COLO668 (cell line): ENCODE measurements around the gene SORBS2.

Source experiments
- DNase-seq: peaks from one replicate; lab custom pipeline; 2025; ENCODE audit not compliant: unreplicated experiment; lab: John Stamatoyannopoulos, UW

The SORBS2 gene

DNA sequence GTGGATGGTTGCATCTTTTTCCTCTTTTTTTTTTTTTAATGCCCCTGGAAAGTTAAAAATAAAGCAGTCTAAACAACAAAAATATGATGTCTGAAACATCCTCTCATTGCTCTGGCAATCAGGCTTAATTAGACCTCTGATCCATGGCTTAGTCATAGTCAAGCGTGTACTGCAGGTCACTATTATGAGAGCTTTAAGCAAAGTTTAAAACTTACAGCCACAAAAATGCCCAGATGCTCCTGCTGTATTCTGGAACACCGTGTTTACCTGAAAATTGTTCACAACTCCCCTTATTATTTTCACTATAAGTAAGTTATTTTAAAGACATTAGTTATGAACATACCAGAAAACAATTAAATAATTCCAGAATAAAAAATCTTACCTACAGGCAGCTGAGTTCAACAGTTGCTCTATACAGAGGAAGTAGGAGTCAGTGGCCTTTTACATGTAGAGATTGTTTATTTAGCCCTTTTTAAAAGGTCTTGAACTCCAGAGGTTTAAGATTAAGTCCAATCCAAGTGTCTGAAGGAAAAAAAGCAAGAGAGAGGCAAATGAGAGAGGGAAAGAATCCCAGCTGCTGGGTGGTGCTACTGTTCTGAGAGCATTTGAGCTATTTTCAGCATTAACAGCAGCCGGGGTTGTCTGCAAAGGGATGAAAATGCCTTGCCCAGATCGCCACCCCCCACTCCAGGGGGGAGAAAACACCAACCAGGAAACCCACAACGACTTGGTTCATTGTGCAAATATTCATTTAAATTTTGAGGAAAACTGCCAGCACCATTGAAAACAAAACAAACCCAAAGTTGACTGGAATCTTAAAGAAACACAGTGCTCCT, 36.9 kb downstream of the SORBS2 start:
- no peak for DNase-seq

DNA sequence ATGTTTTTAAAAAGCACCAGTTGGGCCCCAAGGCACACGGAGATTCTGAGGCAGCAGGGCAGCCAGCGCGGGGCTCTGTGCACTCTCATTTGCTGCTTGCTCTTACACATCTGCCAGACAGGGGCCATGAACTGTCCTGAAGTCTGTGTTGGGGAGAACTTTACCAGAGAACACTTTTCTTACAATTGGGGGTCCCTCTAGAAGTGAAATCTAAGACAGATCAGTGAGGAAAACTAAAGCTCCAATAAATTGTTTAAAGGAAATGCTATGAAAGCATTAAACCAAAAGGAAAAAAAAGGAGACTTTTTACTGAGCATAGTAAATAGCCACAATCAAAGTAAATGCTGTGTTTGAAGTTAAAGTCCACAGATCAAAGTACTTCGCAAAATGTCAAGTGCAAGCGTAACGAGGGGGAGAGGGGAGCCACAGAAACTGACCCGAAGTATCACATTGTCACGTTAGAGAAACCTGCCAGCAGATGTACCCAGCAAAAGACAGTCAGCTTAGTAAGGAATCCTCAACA, 37.8 kb downstream of the SORBS2 start:
- DNase-seq: no peak

DNA sequence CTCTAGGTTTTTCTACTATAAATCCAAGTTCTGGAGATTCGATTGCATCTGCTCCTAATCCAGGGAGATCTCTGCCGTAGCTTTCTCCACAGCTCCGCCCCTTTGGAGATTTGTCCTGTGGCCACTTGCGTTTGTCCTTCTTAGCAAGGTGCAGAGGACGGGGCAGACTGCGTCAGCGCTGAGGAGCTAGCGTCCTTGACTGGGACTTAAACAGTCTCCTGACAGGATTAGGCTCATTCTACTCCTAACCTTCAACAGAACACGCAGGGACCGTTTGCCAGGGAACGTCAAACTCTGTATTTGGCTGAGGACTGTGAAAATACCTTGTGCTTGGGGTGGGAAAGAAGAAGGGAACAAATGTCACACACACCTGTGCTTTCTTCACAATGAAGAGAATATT, 38.6 kb downstream of the SORBS2 start:
- no peak for DNase-seq

DNA sequence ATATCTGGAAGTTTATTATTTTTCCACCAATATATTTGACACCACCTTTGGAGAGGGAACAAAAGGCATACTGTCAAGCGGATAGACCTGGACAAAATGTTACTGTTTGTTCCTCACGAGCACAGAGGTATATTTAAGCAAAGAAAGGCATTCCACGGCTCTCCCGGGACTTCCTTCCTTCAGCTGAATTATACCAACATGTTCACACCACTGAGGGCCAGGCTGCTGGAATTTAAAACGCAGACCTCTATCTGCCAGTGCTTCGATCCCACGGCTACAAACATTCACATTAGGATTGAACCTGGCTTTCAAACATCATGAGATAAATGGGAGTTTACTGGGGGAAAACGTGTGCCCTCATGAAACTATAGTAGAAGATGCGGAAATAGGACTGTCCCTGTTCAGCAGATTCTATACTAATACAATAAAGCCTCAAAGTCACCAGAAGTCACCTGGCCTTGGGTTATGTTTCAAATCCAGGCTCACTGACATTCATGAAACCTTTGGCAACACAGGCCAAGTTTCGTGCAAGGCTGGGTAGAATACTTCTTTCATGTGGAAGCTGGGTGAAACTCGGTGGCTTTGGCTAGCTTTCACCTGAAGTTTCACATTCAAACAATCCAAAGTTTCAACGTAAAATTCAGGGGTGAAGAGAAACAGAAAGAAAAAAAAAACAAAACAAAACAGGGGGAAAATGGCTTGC, 39.5 kb downstream of the SORBS2 start:
- DNase-seq: no peak

DNA sequence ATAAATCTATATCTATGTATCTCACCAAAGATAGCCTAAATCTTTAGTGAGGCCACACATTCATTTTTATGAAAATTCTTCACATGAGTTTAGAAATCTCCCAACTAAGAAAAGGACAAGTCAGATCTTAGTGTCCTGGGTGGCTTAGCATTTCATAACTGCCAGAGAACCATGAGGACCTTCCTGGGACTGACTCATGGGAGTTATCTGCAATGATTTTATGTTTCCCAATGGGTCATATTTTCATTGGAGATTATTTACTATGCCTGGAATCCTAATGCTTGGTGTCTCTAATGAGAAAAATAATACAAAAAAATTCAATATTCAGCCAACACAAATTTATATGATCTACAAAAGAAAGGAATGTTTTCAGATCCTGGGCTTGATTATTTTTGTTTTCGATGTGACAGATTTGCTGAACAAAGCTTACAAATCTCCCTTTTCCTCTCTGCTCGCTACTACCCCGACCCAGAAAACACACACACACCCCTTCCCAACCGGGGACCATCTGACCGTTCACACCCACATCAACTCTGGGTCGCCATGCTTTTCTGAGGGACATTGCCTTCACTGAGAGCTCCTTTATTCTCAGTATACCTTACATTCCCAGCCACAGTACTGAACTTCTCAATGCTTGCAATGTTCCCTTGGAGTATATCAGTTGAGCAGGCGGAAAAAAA, 40.1 kb downstream of the SORBS2 start:
- no peak for DNase-seq

DNA sequence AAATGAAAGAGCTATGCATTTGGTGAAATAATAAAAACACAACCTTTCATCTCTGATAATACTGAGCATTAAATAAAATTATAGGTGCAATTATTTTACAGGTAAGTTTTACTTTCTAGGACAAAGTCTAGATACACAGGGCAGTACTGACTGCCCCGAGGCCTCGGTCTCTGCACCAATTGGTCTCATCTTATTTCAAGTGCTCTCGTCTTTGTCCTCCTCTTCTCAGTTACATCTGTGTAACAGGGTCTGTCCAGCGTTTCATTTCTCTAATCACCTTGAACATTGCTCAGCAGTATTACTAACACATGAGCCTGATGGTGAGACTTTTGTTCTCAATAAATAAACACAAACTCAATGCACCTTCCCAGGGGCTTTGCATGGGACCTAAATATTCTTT, 44.5 kb downstream of the SORBS2 start:
- DNase-seq: no peak

DNA sequence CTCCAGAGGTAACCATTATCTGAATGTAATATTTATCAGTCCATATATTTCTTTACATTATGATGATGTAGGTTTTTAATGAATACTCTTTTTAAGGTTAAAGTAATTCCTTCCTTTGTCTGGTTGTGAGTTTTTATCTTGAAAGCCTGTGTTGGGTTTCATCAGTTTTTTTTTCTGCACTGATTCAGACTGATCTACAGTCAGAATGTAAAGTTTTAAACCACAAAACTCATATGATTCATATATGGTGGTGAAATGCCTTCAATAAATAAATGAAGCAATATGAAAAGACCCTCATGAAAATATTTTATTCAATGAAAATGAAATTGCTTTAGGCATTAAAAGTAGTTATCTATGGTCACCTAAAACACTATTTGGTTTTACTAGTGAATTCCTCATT, 47.1 kb downstream of the SORBS2 start:
- no peak for DNase-seq

DNA sequence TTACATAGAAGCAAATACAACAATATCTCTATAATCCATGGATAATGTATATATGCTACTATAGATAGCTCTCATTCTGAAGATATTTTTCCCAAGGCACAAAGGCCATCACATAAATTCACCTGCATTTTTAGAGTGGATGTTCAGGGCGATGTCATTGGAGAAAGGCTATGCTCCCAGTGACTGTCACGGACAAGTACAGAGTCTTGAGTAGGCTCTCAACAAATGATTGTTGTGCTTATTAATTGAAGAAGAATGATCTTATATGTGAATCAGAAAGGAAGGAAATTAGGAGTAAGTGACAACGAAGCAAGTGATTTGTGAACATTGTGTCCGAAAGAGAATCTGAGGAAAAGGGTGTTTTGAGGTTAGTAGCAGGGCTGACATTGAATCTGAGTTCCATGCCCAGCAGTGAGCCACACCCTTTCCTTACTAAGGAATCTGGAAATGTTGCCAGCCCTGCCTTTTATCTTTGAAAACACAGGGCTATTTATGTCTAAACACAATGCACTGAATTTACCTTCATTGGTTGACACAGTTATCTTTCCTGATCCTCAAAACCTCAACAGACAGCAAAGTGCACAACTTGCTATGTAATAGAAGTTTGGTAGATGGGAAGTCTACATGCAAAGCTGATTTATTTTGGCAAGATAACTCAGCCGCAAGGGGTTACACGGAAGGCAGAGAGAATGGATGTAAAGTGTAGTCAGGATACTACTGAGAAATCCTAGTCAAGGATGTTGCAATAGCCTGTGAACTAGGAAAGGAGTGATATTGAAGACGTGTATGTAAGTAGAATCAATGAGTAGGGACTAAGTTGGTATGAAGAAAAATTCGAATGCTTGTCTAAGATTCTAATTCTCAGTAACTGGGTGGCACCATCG, 50.4 kb downstream of the SORBS2 start:
- no peak for DNase-seq

DNA sequence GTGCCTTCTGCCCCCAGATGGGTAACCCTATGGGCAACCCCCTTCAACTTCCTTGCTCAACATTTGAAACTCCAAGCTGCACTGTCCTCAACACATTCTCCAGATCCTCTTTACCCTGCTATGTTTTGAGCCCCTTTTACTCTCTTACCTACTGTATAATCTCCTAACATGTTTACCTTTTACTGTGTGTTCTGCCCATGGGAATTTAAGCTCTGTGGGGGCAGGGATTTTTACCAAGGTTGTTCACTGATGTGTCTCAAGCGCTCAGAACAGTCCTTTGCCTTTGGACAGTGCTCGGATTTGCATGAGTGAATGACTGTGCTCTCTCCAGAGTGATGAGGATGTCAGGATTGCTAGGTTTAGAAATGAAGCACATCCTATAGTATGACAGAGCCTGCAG, 53.2 kb downstream of the SORBS2 start:
- no peak for DNase-seq

DNA sequence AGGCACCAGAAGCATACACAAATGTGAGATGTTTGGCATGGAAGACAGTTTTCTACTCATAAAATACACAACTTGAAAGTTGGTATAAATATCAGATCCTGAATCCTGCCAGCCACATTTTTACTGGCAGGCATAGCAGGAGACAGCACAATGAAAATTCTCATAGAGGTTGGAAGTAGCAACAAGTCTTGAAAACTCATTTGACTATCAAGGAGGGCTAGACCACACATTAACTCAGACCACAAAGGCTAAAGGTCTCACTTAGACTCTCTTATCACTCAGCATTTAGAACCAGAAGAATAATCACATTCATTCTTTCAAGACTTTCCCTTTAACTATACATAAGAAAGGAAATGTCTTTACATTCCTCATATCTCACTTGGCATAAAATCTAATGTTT, 56.5 kb downstream of the SORBS2 start:
- DNase-seq: no peak

DNA sequence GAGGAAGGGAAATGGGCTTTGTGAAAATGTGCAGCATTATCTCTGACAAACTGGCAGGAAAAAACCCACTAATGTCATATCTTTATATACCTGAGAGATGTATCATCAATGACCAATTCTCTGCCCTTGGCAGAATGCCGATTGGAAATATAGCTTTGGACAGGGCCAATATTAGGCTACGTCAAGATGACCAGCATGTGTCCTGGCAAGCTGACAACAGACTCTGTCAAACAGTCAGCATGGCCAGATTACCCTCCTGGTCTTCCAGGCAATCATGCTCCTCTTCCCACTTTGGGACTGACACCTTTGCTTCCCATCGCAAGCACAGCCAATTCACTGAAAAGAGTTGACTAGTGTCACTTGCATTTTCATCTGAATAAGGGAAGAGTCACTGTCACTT, 57.0 kb downstream of the SORBS2 start:
- DNase-seq: no peak

DNA sequence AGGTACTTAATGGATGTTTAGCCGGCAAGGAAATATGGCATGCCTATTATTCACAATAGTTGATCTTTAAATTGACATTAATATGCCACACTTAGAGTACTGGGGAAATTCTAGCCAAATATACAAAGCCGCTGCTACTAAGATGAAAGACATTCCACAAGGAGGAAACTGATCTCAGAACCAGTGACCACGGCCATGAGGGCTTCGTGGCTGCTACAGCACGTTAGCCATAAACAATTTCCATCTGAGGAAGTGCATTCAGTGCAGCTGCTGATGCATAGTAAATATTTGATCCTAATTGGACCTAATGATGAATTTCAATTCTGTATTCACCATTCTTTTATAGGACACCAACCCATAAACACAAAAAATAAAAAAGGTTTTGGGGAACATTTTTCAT, 59.1 kb downstream of the SORBS2 start:
- DNase-seq: no peak

DNA sequence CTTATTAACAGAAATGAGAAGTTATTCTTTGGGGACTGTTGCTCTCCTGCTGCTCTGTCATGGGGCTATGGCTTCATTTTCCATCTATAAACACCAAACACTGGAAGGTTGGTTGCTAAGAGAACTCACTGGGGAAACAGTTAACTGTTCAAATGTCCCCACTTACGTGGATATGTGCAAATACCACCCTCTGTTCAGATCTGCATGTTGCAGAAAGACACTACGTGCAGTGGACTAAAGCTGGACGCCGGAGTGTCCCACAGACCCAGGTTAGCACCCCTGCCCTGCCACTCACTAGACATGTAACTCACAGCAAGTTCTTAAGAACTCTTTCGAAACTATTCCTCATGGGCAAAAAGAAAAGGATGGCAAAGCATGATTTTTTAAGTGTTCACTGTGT, 62.1 kb downstream of the SORBS2 start:
- no peak for DNase-seq

DNA sequence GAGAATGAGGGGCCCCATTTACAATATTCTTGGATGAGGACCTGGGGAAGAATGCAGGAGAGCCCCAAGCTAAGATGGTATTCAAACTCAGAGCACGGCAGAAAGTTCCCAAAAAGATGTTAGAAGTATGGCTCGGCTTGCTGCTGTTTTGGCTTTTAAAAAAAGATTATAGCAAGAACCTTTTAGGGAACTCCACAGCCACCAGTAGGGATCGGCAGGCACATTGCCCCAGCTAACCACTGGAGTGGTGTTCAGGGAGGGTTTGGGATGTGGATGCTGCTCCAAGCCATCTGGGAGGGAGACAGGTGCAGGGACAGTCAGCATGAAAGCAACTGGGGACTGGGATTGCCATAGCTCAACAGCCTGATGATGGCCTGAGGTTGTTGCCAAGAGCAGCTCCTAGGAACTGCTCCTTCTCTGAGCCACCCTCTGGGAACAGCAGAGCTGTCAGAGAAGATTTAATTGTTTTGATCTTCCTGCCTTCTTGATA, 63.0 kb downstream of the SORBS2 start:
- no peak for DNase-seq

DNA sequence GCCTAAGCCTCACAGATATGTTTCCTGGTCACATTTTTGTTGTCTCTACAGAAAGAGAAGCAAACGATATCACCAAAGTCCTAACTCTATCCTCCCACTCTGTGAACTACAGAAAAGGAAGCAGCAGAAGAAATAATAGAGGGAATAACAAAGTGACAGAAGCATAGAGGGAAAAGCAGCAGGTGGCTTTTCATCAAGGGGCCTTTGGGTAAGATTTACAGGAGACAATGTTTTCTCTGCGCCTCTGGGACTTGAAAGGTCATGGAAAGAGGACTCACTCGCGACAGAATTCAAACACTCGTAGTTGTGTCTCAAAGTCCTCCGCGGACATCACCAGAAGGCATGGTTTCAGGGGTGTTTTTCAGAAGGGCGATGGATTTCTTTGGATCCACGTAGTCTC, 66.1 kb downstream of the SORBS2 start:
- no peak for DNase-seq

DNA sequence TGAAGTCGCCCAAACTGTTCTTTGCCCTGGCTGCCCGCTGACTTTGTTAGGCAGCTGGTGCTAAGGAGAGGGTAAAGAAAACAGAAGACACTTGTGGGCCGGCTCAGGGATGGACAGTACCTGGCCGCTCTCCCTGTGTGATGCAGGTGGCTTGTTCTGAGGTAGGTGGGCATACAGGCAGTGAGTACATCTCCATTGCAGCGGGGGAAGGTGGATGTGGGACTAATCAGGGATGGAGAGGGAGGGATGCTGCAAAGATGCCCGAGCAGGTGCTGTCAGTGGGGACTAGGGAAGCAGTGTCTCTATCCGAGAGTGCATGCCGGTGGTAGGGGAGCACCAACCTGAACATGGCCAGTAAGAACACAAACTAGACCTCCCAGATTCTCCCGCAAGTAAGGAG, 67.0 kb downstream of the SORBS2 start:
- no peak for DNase-seq

DNA sequence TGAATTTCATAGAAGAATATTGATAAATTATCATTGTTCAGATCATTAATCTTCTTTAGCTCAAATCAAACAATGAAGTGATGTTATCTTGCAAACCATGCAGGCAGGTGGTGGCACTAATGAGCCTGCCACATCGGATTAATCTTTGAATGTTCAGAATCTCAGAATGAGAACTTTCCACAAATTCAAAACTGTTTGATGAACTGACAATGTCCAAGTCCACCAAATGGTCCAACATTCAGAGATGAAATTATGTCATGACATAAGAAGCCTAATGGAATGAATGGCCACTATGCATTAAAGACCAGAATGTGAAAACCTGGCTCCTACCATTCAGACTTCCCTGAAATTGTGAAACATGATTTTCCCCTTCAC, 67.5 kb downstream of the SORBS2 start:
- no peak for DNase-seq

DNA sequence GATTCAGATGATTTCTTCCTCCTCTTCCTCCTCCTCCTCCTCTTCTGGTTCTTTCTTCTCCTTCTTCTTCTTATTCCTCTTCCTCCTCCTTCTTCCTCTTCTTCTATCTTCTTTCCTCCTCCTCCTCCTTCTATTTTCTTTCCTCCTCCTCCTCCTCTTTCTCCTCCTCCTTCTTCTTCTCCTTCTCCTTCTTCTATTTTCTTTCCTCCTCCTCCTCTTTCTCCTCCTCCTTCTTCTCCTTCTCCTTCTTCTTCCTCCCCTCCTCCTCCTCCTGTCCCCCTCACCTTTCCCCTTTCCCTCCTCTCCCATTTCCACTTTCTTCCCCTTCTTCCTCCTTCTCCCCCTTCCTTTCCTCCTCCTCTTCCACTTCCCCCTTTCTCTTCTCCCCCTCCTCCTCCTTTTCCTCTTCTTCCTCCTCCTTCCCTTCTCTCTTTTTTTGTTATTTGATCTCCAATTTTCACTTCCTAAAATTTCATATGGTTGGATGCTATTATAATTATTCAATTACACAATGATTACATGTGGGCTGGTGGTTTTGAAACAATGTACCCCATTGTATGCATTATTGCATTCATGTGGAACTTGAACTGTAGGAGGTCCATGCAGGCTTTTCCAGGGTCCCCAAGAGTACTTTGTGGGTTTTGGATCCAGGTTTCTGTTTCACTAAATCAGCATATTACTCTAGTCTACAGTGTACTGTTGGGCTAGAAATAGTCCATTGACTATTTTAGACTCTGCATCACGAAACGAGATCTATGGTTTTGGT, 68.1 kb downstream of the SORBS2 start:
- DNase-seq: no peak

DNA sequence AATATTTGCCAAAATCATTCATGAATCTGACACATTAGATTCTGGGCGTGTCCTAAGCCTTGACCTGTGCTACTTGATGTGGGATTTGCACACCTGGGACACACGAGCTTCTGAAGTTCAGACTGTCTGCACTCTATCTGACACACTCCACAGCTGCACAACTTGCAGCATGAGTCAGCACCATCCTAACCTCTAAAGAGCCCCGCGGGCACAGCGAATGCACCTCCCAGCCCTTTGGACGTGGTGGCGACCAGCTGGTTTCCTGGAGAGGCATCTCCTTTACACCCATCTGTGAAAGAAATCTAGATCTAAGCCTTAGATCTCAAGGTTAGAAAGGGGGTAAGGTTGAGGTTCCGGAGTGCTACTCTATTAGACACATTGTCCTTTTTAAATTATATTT, 69.2 kb downstream of the SORBS2 start:
- DNase-seq: peak; percentile 82

DNA sequence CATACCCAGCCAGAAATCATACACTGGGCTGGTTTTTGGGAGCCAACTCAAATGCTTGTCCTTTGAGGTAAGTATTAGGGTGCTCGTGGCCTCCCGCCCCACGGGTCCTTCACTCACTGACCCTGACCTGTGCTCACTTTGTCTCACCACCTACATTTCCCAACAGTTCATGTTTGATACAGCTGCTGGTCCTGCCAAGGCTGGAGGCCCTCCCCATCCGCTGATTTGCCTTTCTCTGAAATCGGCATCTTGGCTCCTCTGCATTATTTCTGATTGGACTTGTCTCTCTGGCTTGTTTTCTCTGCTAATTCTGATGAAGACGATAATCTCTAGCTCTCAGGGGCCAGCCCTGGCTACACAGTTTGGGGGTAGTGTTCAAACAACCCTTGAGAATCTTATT, 70.2 kb downstream of the SORBS2 start:
- DNase-seq: no peak
